Measurements from ENCODE around the gene DNAJB8. TPM values are rescaled to one million over a fixed set of nuclear protein-coding genes. Genes with fewer than 3 reads are reported as not detected.

Gene DNAJB8
- total and polyA plus RNA-seq, 2 experiments from 2014 or later: not detected

DNA sequence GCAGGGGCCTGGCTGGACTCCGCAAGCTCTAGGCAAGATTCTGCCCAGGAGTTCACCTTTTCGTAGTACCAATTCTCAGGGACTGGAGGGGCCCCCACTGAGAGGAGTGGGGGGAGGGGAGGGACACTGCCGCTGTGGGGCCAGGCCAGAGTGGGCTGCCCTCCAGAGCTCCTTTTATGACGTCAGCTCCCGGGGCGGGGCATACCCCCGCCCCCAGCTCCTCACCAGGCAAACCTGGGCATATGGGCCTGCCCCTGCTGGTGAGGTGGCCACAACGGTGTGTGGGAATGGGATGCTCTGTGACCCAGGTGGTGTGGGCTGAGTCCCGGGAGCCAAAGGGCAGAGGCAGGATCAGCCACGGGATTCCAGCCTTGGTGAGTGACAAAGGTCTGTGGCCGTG, 3.3 kb downstream of the DNAJB8 start:
- Histone ChIP-seq H3K27ac (no peak overlapping the region), H3K4me1 (ENCODE audit: low read depth) (no peaks in the 10 kb centered on the region), H3K9me3 (ENCODE audit: low read depth) (no peaks in the 10 kb centered on the region), H3K36me3 (no peaks in the 10 kb centered on the region), H3K27me3 (peaks cover 21% of the 10 kb centered on the region), H3K4me3 (no peak overlapping the region)
- TF ChIP-seq, protein P1, sequence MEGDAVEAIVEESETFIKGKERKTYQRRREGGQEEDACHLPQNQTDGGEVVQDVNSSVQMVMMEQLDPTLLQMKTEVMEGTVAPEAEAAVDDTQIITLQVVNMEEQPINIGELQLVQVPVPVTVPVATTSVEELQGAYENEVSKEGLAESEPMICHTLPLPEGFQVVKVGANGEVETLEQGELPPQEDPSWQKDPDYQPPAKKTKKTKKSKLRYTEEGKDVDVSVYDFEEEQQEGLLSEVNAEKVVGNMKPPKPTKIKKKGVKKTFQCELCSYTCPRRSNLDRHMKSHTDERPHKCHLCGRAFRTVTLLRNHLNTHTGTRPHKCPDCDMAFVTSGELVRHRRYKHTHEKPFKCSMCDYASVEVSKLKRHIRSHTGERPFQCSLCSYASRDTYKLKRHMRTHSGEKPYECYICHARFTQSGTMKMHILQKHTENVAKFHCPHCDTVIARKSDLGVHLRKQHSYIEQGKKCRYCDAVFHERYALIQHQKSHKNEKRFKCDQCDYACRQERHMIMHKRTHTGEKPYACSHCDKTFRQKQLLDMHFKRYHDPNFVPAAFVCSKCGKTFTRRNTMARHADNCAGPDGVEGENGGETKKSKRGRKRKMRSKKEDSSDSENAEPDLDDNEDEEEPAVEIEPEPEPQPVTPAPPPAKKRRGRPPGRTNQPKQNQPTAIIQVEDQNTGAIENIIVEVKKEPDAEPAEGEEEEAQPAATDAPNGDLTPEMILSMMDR (IDR thresholded peaks at IDR 0.05; ENCODE audit: low read depth, low read length): no peak
- no peak for DNase-seq (ENCODE audit: low read depth in 1 of 2, low spot score in 1 of 2)

DNA sequence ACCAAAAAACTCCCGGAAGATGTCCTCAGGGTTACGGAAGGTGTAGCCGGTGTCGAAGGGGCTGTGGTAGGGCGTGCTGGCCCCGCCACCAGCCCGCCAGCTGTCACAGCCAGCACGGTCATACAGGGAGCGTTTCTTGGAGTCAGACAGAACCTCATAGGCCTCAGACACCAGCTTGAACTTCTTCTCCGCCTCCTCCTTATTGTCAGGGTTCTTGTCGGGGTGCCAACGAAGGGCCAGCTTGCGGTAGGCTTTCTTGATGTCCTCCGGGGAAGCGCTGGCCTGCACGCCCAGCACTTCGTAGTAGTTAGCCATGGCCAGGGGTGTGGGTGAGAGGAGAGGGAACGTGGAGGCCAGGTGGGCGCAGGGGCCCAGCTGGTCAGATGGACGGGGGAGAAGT, 3.8 kb downstream of the DNAJB8 start:
- Histone ChIP-seq H3K9me3 (ENCODE audit: low read depth) (no peaks in the 10 kb centered on the region), H3K27me3 (peaks cover 21% of the 10 kb centered on the region), H3K27ac (no peak overlapping the region), H3K36me3 (no peaks in the 10 kb centered on the region), H3K4me1 (ENCODE audit: low read depth) (no peaks in the 10 kb centered on the region), H3K4me3 (no peak overlapping the region)
- DNase-seq (ENCODE audit: low read depth in 1 of 2, low spot score in 1 of 2): no peak
- TF ChIP-seq, protein P1 (IDR thresholded peaks at IDR 0.05; ENCODE audit: low read depth, low read length): no peak

DNA sequence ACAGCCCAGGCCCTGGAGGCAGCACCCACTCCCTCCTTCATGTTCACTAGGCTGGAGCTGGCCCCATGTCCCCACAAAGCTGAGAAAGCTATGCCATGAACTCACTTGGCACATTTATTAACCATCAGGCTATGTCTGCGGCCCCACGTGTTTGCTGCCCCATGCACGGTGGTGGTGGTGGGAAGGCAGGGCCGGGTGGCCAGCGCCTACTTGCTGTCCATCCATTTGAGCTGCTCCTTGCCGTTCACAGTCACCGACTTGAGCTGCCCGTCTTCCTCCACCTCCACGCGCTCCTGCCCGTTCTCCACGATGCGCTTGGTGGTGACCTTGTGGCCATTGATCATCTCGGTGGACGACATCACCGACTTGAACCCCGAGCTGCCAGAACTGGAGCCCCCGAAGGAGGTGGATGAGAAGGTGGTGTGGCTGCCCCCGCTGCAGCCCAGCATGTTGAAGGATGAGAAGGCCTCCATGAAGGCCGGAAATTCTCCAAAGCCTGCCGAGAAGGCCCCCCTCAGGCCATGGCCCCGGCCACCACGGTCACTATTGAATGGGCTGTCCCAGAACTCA, 4.3 kb downstream of the DNAJB8 start:
- no peak for DNase-seq (ENCODE audit: low read depth in 1 of 2, low spot score in 1 of 2)
- Histone ChIP-seq H3K4me1 (ENCODE audit: low read depth) (no peaks in the 10 kb centered on the region), H3K9me3 (ENCODE audit: low read depth) (no peaks in the 10 kb centered on the region), H3K36me3 (no peaks in the 10 kb centered on the region), H3K27ac (no peak overlapping the region), H3K27me3 (peaks cover 21% of the 10 kb centered on the region), H3K4me3 (no peak overlapping the region)
- TF ChIP-seq, protein P1 (IDR thresholded peaks at IDR 0.05; ENCODE audit: low read depth, low read length): no peak

DNA sequence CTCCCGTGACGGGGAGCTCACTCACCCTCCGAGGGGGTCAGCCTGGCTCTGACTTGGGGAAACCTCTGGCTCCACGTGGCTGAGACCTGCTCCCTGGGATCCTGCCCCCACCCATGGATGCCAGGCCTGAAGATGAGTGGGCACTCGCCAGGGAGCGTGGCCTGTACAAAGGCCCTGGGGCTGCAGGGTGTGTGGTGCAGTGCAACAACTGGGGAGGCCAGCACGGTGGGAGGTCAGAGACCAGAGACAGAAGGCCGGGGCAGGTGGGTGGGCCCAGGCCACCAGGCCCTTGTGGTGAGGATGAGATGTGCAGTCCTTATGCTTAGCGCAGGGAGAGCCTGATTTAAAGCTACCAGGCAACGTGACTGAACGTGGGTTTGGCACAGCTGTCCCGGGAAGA, 5.0 kb downstream of the DNAJB8 start:
- no peak overlapping the region for H3K27ac ChIP-seq
- DNase-seq (ENCODE audit: low read depth in 1 of 2, low spot score in 1 of 2): no peak
- H3K4me3 ChIP-seq: no peak overlapping the region
- H3K36me3 ChIP-seq: no peaks in the 10 kb centered on the region
- TF ChIP-seq, protein P1 (IDR thresholded peaks at IDR 0.05; ENCODE audit: low read depth, low read length): no peak
- peaks cover 20% of the 10 kb centered on the region for H3K27me3 ChIP-seq
- H3K4me1 ChIP-seq (ENCODE audit: low read depth): no peaks in the 10 kb centered on the region
- H3K9me3 ChIP-seq (ENCODE audit: low read depth): no peaks in the 10 kb centered on the region

DNA sequence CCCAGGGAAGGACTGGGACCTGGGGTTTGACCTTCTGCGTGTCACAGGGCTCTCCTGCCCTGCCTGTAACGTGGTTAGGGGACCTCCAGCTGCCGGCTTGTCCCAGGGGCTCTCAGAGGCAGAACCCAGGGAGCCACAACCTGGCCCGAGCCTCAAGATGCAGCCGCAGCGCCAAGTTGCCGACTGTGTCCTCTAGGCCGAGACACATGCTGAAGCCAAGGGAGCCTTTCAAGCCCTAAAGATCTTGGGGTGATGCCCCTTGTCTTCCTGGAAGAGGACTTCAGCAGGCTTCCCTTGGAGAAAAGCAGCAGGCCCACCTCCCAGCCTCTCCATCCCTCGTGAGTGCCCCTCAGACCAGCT, 7.2 kb downstream of the DNAJB8 start:
- H3K4me3 ChIP-seq: no peak overlapping the region
- H3K4me1 ChIP-seq (ENCODE audit: low read depth): no peaks in the 10 kb centered on the region
- H3K36me3 ChIP-seq: no peaks in the 10 kb centered on the region
- TF ChIP-seq, protein P1 (IDR thresholded peaks at IDR 0.05; ENCODE audit: low read depth, low read length): no peak
- no peak for DNase-seq (ENCODE audit: low read depth in 1 of 2, low spot score in 1 of 2)
- no peaks in the 10 kb centered on the region for H3K9me3 ChIP-seq (ENCODE audit: low read depth)
- peaks cover 4% of the 10 kb centered on the region for H3K27me3 ChIP-seq
- no peak overlapping the region for H3K27ac ChIP-seq

Measured in cardiac muscle cell (in vitro differentiated cells and primary cell).